ENCODE results near the gene DHX34.

DNA sequence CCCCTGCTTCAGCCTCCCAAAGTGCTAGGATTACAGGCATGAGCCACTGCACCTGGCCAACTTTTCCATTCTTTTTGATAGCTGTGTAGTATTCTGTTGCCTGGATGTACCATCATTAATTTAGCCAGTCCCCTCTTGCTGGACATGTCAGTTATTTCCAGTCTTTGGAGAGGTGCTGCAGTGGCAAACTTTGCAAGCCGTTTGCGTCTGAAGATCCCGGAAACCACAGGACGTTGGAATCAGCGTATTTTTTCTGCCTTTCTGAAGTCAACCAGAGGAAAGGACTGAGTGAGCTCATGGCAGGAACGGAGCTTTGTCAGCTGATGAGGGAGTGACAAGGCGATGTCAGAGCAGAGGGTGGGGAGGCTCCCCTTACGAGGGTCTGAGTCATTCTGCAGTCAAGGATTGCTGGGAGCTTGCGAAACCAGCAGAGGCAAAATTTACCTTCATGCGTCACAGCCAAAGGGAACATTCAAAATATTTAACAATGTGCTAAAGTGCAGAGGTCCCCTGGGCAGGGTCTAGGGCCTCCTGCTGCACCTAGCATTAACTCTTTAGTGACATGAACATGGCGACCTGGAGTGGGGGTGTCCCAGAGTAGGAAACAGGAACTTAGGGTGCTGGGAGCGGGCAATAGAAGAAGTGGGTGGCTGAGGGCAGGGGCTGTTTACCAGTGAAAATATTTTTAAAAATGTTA lies 33.8 kb upstream of the DHX34 start:
- TF ChIP-seq TAF1 (IDR thresholded peaks at IDR 0.05; ENCODE audit: low read depth) (no peak), NFIC (IDR thresholded peaks at IDR 0.05) (peak; percentile 34; the same call in 1 of the 2 replicates), EP300 (IDR thresholded peaks at IDR 0.05; ENCODE audit: borderline replicate concordance) (no peak), EGR1 (IDR thresholded peaks at IDR 0.05) (no peak), TCF12 (IDR thresholded peaks at IDR 0.05; ENCODE audit: low read depth) (peak; percentile 54; the same call in 1 of the 2 replicates), CEBPB (IDR thresholded peaks at IDR 0.05) (peak; percentile 95), FOXM1 (IDR thresholded peaks at IDR 0.05; ENCODE audit: borderline replicate concordance, low read depth) (no peak), RAD21 (IDR thresholded peaks at IDR 0.05; ENCODE audit: low read depth) (no peak), ZBTB7A (IDR thresholded peaks at IDR 0.05; ENCODE audit: low read depth) (no peak), CREB1 (IDR thresholded peaks at IDR 0.05; ENCODE audit: low read depth) (0 out of 2 replicates have a peak, but pooled peaks have one; percentile 40)
